IMR-90 (cell line): ENCODE measurements around the gene HMBS. TPM values are rescaled to one million over a fixed set of nuclear protein-coding genes. Genes with fewer than 3 reads are reported as not detected.

ENCODE experiments used
- ATAC-seq: fragments of 200-7000 bp; cut with Tn5 transposase; 2 replicates; pipeline ENCODE4 v1.9.1; 2020; ENCODE audit warnings: low read depth, mild to moderate bottlenecking, moderate library complexity
- BruUV-seq: library from RNA; stranded (reverse); fragments of 400-500 nt; replicated peaks from 2 replicates; lab custom pipeline; 2021; lab: Mats Ljungman, UMichigan
- CTCF ChIA-PET: fragments of 300-600 bp; formaldehyde crosslinking; extraction: SDS; loops from one replicate; lab custom pipeline; 2021; ENCODE audit warnings: antibody characterized with exemption; lab: Yijun Ruan, JAX
- POLR2A ChIA-PET: fragments of 300-600 bp; sonication (Branson Sonifier 250); formaldehyde crosslinking; loops from one replicate; lab custom pipeline; 2022; ENCODE audit warnings: antibody characterized with exemption; ENCODE audit not compliant: unreplicated experiment; lab: Charles Lee
- DNase-seq: peaks from one replicate; pipeline ENCODE4 v3.0.0; 2013
- H2AFZ ChIP-seq: replicated peaks from 2 replicates; pipeline ENCODE3; 2013; ENCODE audit warnings: low read length, mild to moderate bottlenecking; ENCODE audit not compliant: poor library complexity
- H2AK5ac ChIP-seq: 2 replicates; pipeline ENCODE4 v1.6.1; 2013; ENCODE audit warnings: low read depth, low read length, inconsistent platforms
- H2AK9ac ChIP-seq: replicated peaks from 2 replicates; pipeline ENCODE3; 2013; ENCODE audit warnings: mild to moderate bottlenecking, low read depth, low read length, moderate library complexity; ENCODE audit not compliant: poor library complexity
- H2BK120ac ChIP-seq: 2 replicates; pipeline ENCODE4 v1.6.1; 2013; ENCODE audit warnings: low read depth, low read length, inconsistent platforms
- H2BK15ac ChIP-seq: 3 replicates; pipeline ENCODE4 v1.6.1; 2013; ENCODE audit warnings: low read depth, low read length, inconsistent platforms
- H2BK20ac ChIP-seq: 2 replicates; pipeline ENCODE4 v1.6.1; 2013; ENCODE audit warnings: low read depth, mild to moderate bottlenecking, inconsistent platforms, low read length, moderate library complexity
- H2BK5ac ChIP-seq: 2 replicates; pipeline ENCODE4 v1.6.1; 2013; ENCODE audit warnings: mild to moderate bottlenecking, low read depth, low read length, inconsistent platforms; ENCODE audit not compliant: poor library complexity, severe bottlenecking
- H3K14ac ChIP-seq: replicated peaks from 2 replicates; pipeline ENCODE4 v1.6.1; 2013; ENCODE audit warnings: low read depth, low read length, inconsistent platforms
- H3K18ac ChIP-seq: 2 replicates; pipeline ENCODE4 v1.6.1; 2013; ENCODE audit warnings: low read depth, low read length, control low read depth
- H3K23ac ChIP-seq: 2 replicates; pipeline ENCODE4 v1.6.1; 2013; ENCODE audit warnings: low read depth, low read length, inconsistent platforms
- H3K27ac ChIP-seq: 2 replicates; pipeline ENCODE4 v1.5.1; 2013; ENCODE audit warnings: mild to moderate bottlenecking, control low read depth, low read length; ENCODE audit not compliant: insufficient read depth
- H3K27me3 ChIP-seq: 2 replicates; pipeline ENCODE4 v1.6.1; 2013; ENCODE audit warnings: low read length; ENCODE audit not compliant: control insufficient read depth, insufficient read depth
- H3K36me3 ChIP-seq: 2 replicates; pipeline ENCODE4 v1.6.1; 2013; ENCODE audit warnings: low read length, mixed read lengths; ENCODE audit not compliant: control insufficient read depth, insufficient read depth
- H3K4ac ChIP-seq: 2 replicates; pipeline ENCODE4 v1.6.1; 2013; ENCODE audit warnings: low read depth, low read length, inconsistent platforms
- H3K4me1 ChIP-seq: 2 replicates; pipeline ENCODE4 v1.6.1; 2013; ENCODE audit warnings: low read length, mixed read lengths; ENCODE audit not compliant: control insufficient read depth, insufficient read depth
- H3K4me2 ChIP-seq: 2 replicates; pipeline ENCODE4 v1.6.1; 2013; ENCODE audit warnings: low read depth, mild to moderate bottlenecking, control low read depth, low read length, moderate library complexity
- H3K4me3 ChIP-seq: 2 replicates; pipeline ENCODE4 v1.5.1; 2013; ENCODE audit warnings: low read depth, mild to moderate bottlenecking, control low read depth, low read length, moderate library complexity; ENCODE audit not compliant: insufficient read depth
- H3K56ac ChIP-seq: 2 replicates; pipeline ENCODE4 v1.6.1; 2013; ENCODE audit warnings: low read length, inconsistent platforms; ENCODE audit not compliant: insufficient read depth; ENCODE audit errors: extremely low read depth
- H3K79me1 ChIP-seq, 2 experiments: 2 replicates each; pipeline ENCODE4 v1.6.1; 2013; ENCODE audit warnings: low read length in 2 of 2, inconsistent platforms in 1 of 2, low read depth in 1 of 2
- H3K9ac ChIP-seq: 2 replicates; pipeline ENCODE4 v1.6.1; 2013; ENCODE audit warnings: low read depth, low read length, control low read depth
- H3K9me1 ChIP-seq: 2 replicates; pipeline ENCODE4 v1.6.1; 2013; ENCODE audit warnings: low read length, inconsistent platforms; ENCODE audit not compliant: insufficient read depth
- H3K9me3 ChIP-seq: 2 replicates; pipeline ENCODE4 v1.6.1; 2013; ENCODE audit warnings: low read length; ENCODE audit not compliant: control insufficient read depth, insufficient read depth
- H4K20me1 ChIP-seq: 2 replicates; pipeline ENCODE4 v1.6.1; 2013; ENCODE audit warnings: low read length, inconsistent platforms; ENCODE audit not compliant: insufficient read depth
- H4K5ac ChIP-seq: 2 replicates; pipeline ENCODE4 v1.6.1; 2013; ENCODE audit warnings: mild to moderate bottlenecking, low read depth, low read length, control low read depth
- H4K8ac ChIP-seq, 2 experiments: 2 replicates each; pipeline ENCODE4 v1.6.1; 2013; ENCODE audit warnings: low read depth in 2 of 2, low read length in 2 of 2, control low read depth in 1 of 2, inconsistent platforms in 1 of 2
- H4K91ac ChIP-seq: 2 replicates; pipeline ENCODE4 v1.6.1; 2013; ENCODE audit warnings: low read depth, low read length, inconsistent platforms; ENCODE audit not compliant: insufficient read depth
- CHD1 ChIP-seq: IDR thresholded peaks from 2 replicates; pipeline ENCODE4 v1.6.1; 2012; ENCODE audit warnings: low read depth, low read length, improper control_type of control experiment
- POLR2A ChIP-seq: IDR thresholded peaks from 2 replicates; pipeline ENCODE4 v1.6.1; 2012; ENCODE audit warnings: mild to moderate bottlenecking, low read depth, low read length
- RFX5 ChIP-seq: IDR thresholded peaks from 2 replicates; pipeline ENCODE4 v1.8.0; 2012; ENCODE audit warnings: low read depth, mild to moderate bottlenecking, low read length, moderate library complexity
- WGBS, 2 experiments: methylation state at CpG; one replicate each; pipeline versions ENCODE4 v1.1.5 to v1.1.7; 2013; ENCODE audit warnings: missing lambda C conversion rate in 2 of 2; ENCODE audit not compliant: insufficient read length in 1 of 2; ENCODE audit errors: extremely low coverage in 2 of 2; 5-methylcytosine and 5-hydroxymethylcytosine counted together
- dilution Hi-C: fragments of 300-500 bp; cut with HindIII; formaldehyde crosslinking; loops from one replicate; pipeline ENCODE4 v1.14.3; 2018; ENCODE audit warnings: low sequenced_read_pairs; ENCODE audit not compliant: unreplicated experiment
- in situ Hi-C: fragments of 300-500 bp; cut with MboI; formaldehyde crosslinking; loops from 3 replicates; pipeline ENCODE4 v1.14.3; 2019; ENCODE audit warnings: low sequenced_read_pairs, inconsistent platforms, mixed read lengths
- intact Hi-C: fragments of 100-400 bp; cut with micrococcal nuclease; formaldehyde crosslinking; loops from 2 replicates; pipeline ENCODE4 v1.10.0; 2022
- polyA plus RNA-seq, 3 experiments: library from polyadenylated mRNA; depleted of rRNA; stranded (reverse); fragments of >200 nt; gene quantifications; 2 replicates each; pipeline ENCODE4 v1.2.3, GENCODE V29; 2012; ENCODE audit warnings: low replicate concordance in 1 of 3
- total RNA-seq: library from RNA; depleted of rRNA; stranded (reverse); fragments of >200 nt; gene quantifications from 2 replicates; pipeline ENCODE4 v1.2.3, GENCODE V29; 2012

Gene HMBS
- total and polyA plus RNA-seq, 2 of the 4 experiments (the other 2 are of a cell fraction), result 17.9 to 59.5 TPM

DNA sequence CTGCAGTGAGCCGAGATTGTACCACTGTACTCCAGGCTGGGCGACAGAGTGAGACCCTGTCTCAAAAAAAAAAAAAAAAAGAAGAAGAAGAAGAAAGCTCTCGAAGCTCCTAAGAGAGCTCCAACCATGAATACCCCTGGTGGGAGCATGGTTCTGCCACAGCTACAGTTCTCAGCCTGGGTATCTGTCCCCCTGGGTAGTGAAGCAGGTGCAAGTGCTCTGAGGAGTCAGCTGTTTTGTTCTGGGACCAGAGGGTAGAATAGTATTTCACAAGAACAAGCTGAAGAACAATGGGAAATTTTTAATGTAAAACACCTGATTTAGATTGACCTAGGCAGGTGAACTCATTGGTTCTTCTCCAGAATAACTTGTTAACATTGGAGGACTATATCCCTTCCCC lies 23.4 kb upstream of the HMBS start:
- H2AK5ac ChIP-seq, result no peak overlapping the region
- H3K4ac ChIP-seq, result no peak overlapping the region
- dilution Hi-C loops, result no loop called here
- intact Hi-C loops, result no loop called here
- no peak overlapping the region for H2AFZ ChIP-seq
- DNase-seq (no peak), ATAC-seq (no peak)
- no peaks in the 10 kb centered on the region for H4K20me1 ChIP-seq
- no peak overlapping the region for H3K56ac ChIP-seq
- peaks cover 6% of the 10 kb centered on the region for H3K4me1 ChIP-seq
- H3K4me3 ChIP-seq, result no peak overlapping the region
- H3K79me1 ChIP-seq, result peaks cover 14 to 37% of the 10 kb centered on the region in 2 experiments
- H4K5ac ChIP-seq, result no peak overlapping the region
- ChIA-PET CTCF (no interaction called here), POLR2A (no interaction called here)
- no peak overlapping the region for H2BK5ac ChIP-seq
- no peak overlapping the region for H3K27ac ChIP-seq
- H3K9me1 ChIP-seq, result peaks cover 3% of the 10 kb centered on the region; the same call in 1 of the 2 replicates
- 76% methylated on average over 2 of the region's 3 CpGs; no CpG with 5 or more reads in 1 of the 2 experiments for WGBS, 2 experiments
- no peaks in the 10 kb centered on the region; the same call in 1 of the 2 replicates for H3K36me3 ChIP-seq
- in situ Hi-C loops, result no loop called here
- H3K4me2 ChIP-seq, result no peak overlapping the region
- no peak overlapping the region for H3K18ac ChIP-seq
- no peak for TF ChIP-seq CHD1
- TF ChIP-seq RFX5, result no peak
- TF ChIP-seq POLR2A, result no peak
- BruUV-seq, result no TSS peak
- H2BK15ac ChIP-seq, result no peak overlapping the region
- no peak overlapping the region for H3K23ac ChIP-seq
- H2BK20ac ChIP-seq, result no peak overlapping the region
- no peak overlapping the region for H4K91ac ChIP-seq
- no peak overlapping the region for H2BK120ac ChIP-seq
- H3K27me3 ChIP-seq, result no peaks in the 10 kb centered on the region
- no peak overlapping the region for H4K8ac ChIP-seq
- H3K9me3 ChIP-seq, result no peaks in the 10 kb centered on the region
- H2AK9ac ChIP-seq, result no peak overlapping the region
- no peak overlapping the region for H3K9ac ChIP-seq
- no peak overlapping the region for H3K14ac ChIP-seq
